HG02642 (cell line): ENCODE measurements around the gene TAF7L.

Experiments
- ATAC-seq: cut with Tn5 transposase; IDR thresholded peaks from one replicate; pipeline ENCODE4 v1.9.1; 2021; ENCODE audit warnings: mild to moderate bottlenecking; ENCODE audit not compliant: unreplicated experiment, poor library complexity

TAF7L gene

GRCh38 chrX:101229170-101229569 lies 62.0 kb downstream of the TAF7L start:
- ATAC-seq, result no peak

GRCh38 chrX:101223226-101223625 lies 67.9 kb downstream of the TAF7L start:
- no peak for ATAC-seq

- no peak for ATAC-seq
These were observed 70.4 kb downstream of the TAF7L start for GRCh38 chrX:101220662-101221260.

GRCh38 chrX:101219864-101220346 lies 71.2 kb downstream of the TAF7L start:
- no peak for ATAC-seq

GRCh38 chrX:101219116-101219863 lies 71.8 kb downstream of the TAF7L start, which contains the start of gene DRP2:
TSS of gene DRP2 (plus strand) at chrX:101219786. CDS start at chrX:101231648, 11,862 bp downstream.
- ATAC-seq, result no peak
